Measurements from ENCODE around the gene RAD18.

- no peak for TF ChIP-seq EZH2phosphoT487 (IDR thresholded peaks at IDR 0.05; ENCODE audit: insufficient read depth, low read depth)
- TF ChIP-seq EZH2 (IDR thresholded peaks at IDR 0.05; ENCODE audit: insufficient read depth, poor library complexity, severe bottlenecking) = no peak
Measured at GRCh38 chr3:8997151-8997550, 33.9 kb upstream of the RAD18 start.
